CD4-positive, alpha-beta T cell treated with Interleukin-21 for 1 hour (primary cell): ENCODE results near the gene CECR2.
"Not testable (repeated sequence)": the region's sequence is repeated elsewhere in the genome, so short reads cannot be mapped to it uniquely, and the experiment has no call there.

Source experiments
- DNase-seq: peaks from one replicate; pipeline ENCODE4 v3.0.0-alpha.2; 2020

Gene CECR2

DNA sequence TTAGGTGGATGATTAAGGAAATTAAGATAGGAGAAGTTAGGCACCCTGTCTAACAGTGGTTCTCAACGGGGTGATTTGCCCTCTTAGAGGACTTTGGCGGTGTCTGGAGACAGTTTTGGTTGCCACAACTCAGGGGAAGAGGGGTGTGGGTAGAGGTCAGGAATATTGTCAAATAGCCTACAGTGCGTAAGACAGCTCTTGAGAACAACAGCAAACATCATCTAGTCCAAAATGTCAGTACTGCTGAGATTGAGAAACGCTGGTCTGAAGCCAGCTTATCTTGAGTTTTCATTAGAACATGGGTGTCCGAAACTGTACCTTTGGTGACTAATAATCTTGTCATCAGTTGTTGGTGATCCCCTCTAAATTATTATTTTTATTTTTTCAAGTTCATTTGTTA, 38.4 kb downstream of the CECR2 start:
- DNase-seq: no peak

DNA sequence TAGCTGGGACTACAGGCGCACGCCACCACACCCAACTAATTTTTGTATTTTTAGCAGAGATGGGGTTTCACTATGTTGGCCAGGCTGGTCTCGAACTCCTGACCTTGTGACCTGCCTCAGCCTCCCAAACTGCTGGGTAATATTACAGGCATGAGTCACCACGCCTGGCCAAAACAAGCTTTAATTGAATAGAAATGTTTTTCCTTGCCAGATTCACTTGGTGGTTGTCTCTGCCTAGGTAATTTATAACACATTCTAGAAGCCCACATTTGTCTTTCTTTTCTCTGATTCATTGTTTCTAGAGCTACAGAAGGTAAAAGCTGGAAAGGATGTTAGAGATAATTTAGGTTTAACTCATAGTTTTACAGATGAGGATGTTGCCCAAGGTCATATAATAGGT, 41.3 kb downstream of the CECR2 start:
- no peak for DNase-seq

DNA sequence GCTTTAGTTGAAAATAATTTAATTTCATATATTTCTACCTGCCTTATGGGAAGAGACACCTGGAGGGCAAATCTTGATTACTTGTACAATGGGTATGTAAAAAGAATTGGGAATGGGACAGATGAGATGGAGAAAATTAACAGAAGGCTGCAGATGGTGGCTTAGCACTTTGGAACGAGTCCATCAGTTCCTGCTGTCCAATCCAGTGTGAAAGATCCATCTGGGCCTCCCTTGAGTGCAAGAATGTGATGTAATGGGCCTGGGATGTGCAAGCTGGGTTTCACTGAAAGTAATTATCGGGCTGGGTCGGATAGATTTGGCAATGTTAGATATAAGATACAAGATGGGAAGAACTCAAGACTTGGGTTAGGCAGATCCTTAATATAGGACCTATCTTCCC, 42.0 kb downstream of the CECR2 start:
- DNase-seq: no peak

DNA sequence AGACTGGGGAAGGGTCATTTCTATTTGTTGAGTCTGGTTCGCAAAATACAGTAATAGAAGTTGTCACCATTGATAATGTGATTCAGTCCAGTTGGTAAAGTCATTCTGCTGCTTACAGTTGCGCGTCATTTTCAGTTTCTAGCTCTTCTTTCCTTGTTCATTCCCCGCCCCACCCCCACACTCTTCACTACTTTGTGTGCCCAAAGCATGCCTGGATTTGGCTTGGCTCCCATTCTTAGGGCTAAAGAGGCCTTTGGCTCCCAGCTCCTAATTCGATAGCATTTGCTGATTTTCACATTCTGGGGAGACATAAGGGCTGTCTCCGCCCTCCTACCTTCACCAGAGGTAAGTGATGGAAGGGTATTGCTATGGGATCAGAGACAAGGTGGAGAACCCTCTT, 43.0 kb downstream of the CECR2 start:
- DNase-seq: no peak

DNA sequence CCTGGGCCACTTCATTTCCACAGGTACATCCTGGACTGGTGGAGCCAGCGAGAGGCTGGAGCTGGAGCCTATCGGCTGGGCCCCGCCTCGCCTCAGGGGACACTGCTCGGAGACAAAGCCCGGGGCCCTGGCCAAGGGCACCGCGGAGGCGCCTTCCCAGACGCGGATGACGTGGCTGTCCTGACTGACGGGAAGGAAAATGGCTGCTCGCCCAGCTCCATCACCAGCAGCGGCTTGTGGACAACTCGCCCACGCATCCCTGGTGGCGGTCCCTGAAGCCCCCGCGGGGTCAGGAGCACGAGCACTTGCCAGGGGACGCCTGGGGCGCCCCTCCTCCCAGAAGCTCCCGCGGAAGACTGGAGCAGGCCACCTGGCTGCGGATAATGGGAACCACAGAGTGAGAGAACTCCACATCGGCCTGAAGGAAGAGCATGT, 49.6 kb downstream of the CECR2 start:
- no peak for DNase-seq

DNA sequence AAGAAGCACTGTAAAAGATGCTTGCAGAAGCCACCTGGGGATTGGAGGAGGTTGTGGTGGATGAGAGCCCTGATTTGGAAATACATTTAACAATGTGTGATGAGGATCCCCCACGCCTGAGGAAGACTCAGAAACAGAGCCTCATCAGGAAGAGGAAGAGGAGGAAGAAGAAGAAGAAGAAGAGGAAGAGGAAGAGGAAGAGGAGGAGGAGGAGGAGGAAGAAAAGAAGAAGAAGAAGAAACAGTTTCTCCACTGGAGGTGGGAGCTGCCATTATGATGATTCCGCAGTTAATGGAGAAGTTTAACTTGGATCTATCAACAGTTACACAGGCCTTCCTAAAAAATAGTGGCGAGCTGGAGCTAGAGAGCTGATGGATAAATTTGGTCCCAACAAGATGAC, 50.1 kb downstream of the CECR2 start:
- no peak for DNase-seq

DNA sequence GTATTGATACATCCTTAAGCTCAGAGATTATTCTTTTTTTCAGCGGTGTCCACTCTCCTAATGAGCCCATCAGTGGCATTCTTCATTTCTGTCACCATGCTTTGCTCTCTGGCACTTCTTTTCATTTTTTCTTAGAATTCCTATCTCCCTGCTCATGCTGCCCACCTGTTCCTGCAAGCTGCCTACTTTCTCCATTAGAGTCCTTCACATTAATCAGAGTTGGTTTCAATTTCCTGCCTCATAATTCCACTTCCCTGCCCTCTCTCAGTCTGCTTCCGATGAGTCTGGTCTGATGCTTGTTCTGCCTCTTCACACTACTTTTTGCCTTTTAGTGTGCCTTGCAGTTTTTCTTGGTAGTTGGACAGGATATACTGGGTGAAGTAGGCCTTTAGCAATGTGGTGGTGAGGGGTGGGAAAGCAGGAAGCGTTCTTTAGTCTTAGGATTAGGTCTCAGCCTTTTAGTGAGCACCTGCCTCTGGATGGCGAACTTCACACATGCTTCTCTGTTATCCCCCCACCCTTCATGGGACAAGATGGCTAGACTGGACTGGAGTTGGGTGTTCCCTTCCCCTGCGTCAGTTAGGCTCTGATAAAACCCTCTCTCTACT, 53.6 kb downstream of the CECR2 start:
- DNase-seq: no peak

DNA sequence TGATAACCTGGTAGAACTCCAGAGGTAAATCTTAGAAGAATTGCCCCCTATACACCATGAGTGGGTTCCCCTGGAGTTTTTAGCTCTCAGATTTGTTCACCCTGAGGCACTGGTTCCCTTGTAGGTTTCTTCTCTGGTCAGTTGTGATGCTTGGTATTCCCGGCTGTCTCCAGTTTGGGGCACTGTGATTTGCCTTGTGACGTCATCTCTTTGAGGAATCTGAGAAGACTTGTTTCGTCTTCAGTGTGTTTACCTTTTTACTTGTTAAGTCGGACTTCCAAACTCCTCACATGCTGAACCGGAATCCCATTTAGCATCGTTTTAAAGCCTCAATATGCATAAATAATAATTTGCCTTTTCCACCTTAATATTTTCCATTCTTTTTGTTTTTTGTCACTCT, 54.4 kb downstream of the CECR2 start:
- no peak for DNase-seq

DNA sequence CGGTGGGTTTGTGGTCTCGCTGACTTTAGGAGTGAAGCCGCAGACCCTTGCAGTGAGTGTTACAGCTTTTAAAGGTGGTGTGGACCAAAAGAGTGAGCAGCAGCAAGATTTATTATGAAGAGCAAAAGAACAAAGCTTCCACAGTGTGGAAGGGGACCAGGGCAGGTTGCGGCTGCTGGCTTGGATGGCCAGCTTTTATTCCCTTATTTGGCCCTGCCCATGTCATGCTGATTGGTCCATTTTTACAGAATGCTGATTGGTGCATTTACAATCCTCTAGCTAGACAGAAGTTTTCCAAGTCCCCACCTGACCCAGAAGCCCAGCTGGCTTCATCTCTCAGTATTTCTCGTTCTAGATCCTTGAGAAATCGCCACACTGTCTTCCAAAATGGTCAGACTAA, 58.3 kb downstream of the CECR2 start:
- DNase-seq: not testable (repeated sequence)

DNA sequence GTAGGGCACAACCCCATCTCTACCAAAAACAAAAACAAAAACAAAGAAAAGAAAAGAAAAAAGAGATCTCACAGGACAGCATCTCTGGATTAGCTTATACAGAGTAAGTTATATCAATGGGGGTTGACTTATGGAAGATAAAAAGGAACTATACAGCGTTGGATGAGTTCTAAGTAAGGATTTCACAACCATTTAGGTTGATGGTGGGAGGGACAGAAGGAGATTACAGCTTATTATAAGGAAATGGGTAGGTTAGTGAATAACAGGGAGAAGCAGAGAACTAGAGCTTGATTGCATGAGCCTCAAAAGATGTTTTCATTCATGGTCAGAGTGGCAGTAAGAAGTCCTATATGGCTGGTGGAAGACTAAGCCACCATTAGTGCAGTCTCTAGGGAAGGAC, 60.3 kb downstream of the CECR2 start:
- DNase-seq: no peak

DNA sequence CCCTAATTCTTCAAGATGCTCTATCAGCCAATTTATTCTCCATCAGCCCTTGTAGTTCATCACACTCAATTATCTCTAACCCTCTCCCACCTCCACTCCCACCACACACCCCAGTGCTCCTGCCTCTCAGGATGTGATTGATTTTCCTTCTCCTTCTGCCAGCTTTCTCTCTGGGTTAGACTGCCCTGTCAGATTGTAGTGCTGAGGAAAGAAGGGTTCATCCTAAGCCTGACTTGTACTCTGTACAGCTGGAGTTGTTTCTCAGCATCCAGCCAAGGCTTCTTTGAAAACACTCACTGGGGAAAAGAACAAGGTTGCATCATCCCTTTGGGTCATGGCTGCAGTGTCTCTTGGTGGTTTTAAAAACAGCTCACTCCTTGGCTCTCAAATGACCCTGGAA, 61.2 kb downstream of the CECR2 start:
- no peak for DNase-seq

DNA sequence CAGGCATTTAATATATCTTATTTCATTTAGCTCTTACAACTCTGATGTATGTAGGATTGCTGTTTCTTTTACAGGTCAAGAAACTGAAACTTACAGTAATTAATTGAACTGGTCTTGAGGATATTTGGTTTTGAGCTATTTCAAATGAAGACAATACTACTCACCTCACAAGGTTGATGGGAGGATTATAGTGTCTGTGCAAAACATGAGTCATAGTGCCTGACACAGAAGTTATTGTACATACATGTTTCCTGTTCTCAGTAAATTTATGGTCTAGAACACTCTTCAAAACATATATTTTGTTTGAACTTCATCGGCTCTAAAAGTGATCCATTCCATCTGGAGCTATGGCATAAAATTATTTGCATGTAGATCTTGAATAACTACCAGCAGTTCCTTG, 61.9 kb downstream of the CECR2 start:
- no peak for DNase-seq

DNA sequence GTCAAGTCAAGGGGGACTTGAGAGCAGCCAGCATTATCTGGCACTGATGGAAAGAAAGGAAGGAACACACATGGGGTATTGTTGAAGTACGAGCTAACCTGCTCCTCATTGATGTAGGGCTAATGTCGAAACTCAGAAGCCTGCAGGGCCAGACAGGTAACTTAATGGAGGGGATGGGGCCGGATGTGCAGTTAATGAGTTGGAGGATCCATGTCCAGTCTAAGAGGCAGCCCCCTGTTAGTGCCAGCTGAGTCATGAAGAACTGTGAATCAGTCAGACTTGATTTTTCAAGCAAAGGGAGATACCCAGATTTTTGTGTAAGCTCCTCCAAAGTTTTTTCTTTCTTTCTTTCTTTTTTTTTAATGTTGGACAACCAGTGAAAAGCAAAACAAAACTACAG, 65.6 kb downstream of the CECR2 start:
- DNase-seq: no peak

DNA sequence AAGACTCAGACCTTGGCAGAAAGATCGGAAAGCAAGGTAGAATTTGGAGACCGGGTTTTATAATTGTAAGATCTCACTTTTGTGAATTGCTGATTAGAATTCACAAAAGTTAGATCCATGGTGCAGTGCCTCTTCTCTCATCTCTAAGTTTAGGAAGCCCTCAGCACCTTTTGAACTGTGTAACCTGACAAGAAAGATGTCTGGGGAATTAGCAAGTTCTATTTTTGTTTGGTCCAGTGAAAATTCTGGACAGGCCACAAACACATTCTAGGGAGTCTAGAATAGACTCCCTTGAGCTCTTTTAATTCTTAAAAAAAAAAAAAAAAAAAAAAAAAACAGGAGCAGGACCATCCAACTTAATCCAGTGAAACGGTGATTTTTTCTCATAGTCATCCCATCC, 66.1 kb downstream of the CECR2 start:
- DNase-seq: no peak

DNA sequence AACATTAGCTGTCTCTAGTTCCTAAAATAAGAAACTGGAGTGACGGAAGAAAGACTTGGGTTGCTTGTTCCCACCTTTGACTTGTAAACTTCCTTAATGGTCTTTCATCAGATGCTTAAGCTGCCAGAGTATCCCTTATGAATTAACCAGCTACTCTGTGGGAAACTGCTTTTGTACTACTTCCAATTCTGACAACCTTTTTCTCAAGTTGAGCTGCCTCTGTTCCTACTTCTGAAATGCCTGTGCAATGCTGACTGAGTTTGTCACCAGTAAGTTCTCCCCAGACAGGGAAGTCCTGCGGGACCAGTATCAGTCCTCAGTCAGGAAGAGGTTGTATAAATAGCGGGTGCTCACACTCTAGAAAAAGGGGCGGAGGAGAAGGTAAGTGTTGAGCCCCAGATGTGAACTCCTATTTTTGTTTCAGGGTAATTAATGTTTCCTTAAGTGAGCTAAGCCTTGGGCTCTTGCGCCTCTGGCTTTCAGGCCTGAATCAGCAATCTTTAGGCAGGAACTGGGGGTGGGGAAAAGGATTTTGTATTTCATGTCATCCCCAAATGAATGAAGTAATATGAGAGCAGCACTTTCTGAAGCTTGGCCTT, 67.2 kb downstream of the CECR2 start:
- DNase-seq: no peak

DNA sequence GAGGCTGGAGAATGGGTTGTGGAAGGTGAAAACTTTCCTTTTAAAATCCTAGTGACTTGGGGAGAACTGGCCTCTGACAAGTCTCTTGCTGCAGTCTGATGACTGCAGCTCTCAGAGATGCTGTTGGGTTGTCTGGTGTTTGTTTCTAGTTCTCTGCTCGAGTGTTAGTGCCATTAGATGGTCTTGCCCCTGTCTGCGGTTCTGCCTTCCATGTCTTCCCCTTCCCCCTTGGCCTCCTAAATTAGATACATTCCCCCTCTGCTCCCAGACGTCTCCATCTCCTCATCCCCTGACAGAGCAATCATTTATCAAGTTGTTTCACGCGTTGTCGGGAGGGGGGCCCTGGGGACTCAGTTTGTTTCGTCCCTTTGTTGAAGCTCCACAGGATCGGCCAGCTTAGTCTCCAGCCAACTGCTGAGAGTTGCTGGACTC, 67.7 kb downstream of the CECR2 start:
- DNase-seq: no peak

DNA sequence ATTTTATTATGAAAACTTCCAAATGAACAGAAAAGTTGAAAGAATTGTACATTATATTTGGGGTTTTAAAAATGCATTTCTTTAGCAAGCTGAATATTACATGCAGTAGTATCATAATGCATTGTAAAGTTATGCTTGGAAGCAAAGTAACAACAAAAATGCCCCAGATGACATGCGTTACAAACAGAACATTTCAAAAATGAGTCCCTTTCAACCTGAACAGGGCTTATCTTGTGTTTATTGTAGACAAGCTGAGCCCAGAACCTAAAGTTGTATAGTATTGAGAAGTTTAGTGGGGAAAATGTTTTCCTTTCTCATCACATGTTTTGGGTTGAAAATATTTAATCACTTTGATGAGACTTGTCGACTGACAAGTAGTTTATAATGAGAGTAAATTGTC, 68.8 kb downstream of the CECR2 start:
- no peak for DNase-seq

DNA sequence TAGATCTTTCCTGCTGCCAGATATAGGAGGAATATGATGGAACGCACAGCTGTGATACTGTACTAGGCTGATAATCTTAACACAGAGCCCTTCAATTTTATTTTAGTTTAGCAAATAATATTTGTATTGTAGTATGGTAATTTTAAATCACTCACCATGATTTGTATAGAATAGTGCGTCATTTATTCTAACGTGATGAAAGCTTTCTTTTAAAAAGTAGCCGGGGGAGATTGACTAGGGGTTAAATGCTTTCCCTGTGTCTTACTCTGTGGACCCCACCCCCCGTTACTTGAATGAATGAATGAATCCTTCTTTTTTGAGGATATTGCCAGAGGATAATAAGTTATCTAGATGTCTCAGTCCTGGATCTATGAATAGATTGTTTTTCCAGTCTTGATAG, 72.1 kb downstream of the CECR2 start:
- DNase-seq: no peak

DNA sequence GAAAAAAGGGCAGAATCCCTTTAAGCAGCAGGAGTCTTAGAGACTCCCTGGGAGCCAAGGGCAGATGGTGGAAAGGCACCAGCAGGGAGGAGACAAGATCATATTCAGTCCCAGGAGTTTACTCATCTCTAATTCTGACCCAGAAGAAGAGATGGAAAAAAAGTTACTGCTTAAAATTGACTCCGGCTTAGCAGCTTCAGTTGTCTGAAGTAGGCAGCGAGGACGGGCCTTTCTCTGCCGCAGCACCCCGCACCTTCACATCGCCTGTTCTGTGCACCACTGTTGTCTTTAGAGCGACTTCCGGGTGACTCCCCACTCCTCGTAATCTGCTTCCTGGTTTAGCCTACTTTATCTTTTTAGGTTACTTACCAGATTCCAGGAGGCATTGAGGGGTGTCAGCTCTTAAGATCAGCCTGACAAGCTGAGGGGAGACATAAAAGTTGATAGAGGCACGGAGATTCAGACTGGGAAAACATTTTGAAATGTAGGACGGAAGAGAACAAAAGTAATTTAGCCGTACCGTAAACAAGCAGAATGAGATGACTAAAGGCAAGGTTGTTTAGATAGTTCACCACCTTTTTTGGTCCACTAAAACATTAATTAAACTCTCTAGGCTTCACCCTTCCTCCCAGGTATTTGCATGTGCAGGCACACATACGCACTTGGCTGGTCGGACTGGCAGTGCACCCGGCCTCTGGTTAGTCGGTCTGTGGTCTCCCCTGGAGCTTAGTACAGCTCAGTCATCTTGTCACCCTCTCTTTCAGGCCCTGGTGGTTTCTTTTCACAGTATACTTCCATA, 74.3 kb downstream of the CECR2 start:
- DNase-seq: no peak

DNA sequence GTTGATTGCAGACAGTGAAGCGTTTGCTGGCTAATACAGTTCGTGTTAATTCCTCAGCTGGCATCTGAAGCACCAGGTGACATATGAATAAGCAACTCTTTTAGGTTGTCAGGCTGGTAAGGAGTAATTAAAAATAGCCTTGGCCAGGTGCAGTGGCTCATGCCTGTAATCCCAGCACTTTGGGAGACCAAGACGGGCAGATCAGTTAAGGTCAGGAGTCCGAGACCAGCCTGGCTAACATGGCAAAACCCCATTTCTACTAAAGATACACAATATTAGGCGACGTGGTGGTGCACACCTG, 74.9 kb downstream of the CECR2 start:
- no peak for DNase-seq

DNA sequence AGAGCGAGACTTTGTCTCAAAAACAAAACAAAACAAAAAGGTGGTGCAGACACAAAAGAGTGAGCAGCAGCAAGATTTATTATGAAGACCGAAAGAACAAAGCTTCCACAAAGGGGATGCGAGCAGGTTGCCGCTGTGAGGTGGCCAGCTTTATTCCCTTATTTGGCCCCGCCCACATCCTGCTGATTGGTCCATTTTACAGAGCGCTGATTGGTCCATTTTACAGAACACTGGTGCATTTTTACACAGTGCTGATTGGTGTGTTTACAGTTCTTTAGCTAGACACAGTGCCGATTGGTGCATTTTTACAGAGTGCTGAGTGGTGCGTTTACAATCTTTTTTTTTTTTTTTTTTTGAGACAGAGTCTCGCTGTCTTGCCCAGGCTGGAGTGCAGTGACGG, 77.4 kb downstream of the CECR2 start:
- no peak for DNase-seq

DNA sequence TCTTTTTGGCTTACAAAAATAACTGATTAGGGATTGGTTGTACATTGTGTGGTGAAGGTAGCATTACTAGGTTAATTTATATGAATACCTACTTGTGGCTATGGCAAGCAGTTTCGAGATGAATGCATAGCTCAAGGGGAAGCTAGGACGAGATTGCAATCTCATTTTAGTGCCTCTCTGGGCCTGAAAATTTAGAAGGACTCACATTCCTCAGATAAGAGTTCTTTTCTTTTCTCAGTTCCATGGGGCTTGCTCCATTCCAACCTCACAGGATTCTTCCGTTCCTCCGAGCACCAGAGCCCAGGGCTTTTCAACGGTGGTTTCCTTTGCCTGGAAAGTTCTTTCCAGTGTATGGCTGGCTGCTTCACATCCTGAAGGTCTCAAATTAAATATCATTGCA, 82.1 kb downstream of the CECR2 start:
- DNase-seq: no peak

DNA sequence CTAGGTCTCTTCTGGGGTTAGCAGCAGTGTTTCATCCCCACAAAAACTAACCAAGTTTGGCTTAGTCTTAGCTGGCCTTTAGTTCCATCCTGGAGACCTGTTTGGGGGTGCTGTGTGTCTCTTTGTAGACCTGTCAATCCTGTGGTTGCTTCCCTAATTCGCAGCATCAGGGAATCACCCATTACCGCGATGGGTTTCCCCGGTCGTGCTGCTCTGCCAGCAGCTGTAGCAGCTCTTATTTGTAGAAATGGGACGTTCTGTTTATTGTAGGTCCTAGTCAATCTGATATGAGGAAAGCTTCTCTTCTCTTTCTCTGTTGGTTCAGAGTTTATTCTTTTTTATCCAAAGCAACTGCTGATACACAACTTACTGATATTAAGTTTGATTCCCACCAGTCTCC, 91.6 kb downstream of the CECR2 start:
- DNase-seq: no peak

DNA sequence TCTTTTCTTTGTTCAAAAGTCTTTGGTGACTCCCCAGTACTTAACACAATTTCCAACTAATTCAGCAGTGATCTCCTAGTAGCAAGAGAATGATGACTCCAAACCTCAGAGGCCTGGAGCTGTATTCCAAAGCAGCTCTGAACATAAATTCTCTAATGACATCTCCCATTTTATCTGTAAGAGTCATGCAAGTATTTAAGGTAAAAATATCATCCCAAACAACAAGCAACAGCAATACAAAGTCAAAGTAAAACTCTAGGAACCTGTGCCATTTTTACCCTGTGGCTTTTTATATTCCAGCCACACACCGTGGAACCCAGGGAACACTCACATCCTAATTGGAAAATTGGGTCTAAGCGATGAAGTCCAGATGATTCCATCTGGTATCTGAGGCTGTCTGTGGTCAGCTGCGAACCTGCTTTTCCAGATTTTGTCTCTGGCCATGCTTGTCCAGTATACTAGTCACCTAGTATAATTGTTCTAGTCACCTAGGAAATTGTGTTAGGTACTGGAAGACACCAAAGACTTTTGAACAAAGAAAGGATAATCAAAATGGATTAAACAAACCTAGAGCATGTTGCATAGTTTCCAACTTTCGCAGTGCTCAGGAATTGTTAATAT, 101.7 kb downstream of the CECR2 start:
- DNase-seq: no peak
